Stimulated activated CD4-positive, alpha-beta T cell treated with anti-CD3 and anti-CD28 coated beads, Interleukin-1b, Interleukin-23, amount 100 ng/mL, for 48 hours (primary cell): ENCODE results near the gene ZNF532.
"Not testable (repeated sequence)": the region's sequence is repeated elsewhere in the genome, so short reads cannot be mapped to it uniquely, and the experiment has no call there.

Source experiments
- DNase-seq: peaks from one replicate; pipeline ENCODE4 v3.0.0-alpha.2; 2020

ZNF532 gene

DNA sequence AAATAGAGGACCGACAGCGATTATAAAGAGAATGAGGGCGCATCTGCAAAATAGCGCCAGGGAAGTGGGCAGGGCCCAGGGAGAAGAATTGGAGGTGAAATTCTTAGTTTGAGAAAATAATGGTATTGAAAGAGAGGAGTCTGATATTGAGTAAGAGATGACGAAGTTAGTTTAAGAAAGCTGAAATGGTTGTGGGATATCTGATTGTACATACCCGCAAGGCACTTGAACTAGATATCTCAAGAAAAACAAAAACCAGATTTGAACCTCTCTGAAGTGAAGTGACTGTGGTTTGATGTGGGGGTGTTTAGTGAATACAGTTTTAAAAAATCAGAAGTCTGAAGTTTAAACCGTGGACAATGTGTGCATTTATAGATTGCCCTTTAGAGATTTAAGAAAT, 38.9 kb downstream of the ZNF532 start:
- no peak for DNase-seq

DNA sequence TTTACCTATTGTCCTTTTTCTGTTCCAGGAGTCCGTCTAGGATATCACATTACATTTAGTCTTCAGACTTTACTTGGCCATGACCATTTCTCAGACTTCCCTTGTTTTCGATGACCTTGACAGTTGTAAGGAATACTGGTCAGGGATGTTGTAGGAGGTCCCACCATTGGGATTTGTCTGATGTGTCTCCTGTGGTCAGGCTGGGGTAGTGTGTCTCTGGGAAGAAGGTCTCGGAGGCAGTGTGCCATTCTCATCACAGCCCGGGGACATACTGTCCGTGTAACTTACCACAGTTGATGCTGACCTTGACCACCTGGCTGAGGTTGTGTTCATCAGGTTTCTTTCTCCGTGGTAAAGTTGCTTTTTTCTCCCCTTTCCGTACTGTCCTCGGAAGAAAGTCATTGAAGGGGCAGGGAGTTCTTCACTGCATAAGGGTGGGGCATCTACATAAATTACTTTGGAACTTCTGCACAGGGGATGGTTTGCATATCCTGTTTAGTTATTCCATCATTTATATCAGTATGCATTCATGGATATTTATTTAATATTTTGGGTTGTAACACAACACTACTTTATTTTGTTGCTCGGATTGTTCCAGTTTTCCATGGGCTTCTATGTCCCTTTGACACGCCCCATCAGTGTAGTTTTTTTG, 41.2 kb downstream of the ZNF532 start:
- DNase-seq = no peak

DNA sequence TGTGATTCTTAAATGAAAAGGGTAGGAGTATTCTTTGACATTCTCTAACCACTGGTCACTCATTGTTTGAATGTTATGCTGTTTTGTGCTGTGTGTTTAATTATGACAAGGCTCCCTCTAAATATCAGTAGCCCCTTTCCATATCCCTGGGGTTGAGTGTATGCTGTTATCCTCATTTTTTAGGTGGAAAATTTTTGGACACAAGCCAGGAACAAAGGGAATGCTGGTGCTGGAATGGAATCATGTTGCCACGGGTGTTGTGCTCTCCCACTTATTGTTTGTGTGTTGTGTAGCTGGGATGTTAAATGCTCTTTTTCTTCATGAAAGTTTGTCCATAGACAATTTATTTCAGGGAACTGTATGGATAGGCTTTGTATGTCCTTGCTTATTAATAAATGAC, 43.3 kb downstream of the ZNF532 start:
- DNase-seq = no peak

DNA sequence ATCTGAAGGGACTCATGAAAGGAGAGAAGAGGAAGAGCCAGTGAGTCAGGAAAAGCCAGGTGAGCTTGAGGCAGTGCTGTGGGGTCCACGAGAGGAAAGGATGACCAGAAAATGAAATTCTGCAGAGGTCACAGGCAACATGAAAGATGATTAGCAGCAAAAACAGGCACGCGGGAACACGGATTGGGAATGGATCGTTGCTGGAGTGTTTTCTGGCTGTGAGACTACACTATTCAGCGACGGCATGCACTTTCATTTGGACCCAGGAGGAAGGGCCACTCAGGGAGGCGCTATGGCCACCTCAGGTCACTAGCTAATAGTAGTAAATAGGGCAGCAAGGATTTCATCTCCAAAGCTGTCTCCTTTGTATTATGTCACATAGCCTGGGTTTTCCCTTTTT, 44.8 kb downstream of the ZNF532 start:
- DNase-seq = no peak

DNA sequence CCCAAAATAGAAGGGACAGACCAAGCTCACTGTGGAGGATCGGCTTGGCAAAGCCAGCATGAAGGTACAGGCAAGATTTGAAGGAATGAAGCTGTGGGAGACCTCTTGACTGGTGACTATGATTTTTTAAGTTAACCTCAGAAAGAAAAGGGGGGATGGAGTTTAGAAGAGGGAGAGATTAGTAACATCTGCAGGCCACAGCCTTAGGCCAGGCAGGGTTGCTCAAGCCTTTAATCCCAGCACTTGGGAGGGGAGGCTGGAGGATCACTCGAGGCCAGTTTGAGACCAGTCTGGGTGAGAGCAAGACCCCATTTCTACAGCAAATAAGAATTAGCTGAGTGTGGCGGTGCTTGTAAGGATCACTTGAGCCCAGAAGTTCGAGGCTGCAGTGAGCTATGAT, 46.6 kb downstream of the ZNF532 start:
- DNase-seq = no peak

DNA sequence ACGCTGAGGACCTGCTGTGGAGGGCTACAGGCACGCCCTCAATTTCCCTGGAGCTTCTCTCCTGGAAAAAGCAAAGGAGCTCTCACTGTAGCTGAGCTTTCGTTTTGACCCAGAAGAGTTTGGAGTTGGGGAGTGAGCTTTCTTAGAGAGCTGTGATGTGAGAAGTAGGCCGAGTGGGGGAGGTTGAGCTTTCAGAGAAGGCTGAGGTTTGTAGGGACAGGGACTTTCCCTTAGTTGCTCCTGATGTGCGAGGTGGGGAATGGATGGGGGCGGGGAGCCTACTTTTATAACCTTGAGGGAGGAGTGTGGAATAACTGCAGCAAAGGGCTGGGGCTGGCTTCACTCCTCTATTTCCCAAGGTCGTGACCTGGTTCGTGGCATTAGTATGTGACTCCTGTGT, 47.1 kb downstream of the ZNF532 start:
- DNase-seq = no peak

DNA sequence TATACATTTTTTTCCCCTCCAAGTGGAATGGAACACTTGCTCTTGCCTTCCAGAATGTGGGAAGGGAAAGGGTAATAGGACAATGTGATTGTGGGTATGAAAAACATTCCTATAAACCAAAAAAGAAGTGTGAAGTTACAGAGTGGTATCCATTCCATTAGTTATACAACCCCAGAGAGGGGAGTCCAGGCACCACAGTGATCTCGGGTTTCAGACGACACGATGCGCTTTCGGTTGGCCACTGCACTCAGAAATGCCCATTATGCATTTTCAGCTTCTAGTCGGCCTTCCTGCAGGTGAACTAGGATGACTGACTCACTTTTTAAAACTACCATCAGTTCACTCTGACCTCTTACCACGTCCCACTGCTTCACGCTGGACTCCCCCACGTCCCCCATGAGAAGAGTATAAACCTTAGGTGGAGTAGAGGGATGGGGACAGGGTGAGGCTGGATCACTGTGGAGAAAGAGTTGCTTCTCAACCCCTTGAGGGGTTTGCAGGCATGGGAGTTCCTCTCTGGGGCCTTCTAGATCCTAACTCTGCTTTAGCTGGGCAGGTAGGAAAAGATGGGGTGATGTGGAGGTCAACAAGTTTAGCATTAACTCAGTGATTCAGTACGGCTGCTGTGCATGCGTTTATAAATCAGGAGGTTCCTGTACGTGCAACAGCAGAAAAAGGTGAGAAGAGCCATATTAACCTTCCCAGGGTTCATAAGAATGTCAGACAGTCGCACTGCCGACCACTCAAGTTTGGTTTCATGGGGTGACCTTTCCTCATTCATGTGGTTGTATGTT, 50.5 kb downstream of the ZNF532 start:
- DNase-seq = no peak

DNA sequence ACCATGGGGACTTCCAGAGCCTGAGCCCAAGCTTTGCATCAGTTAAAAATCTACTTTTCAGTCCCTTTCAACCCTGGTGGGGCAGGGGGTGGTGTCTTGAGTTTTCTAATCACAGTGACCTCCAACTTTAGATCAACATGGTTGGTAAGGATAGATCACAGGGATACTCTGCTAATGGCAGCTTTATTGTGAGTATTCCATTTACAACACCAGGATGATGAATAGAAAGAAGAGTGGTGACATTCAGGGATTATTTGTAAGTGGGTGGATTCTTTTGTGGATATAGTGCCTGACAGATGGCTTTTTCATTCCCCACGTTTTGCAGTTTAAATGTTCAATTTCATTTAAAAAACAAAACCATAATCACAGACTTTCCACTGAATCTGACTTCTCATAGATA, 51.3 kb downstream of the ZNF532 start:
- no peak for DNase-seq

DNA sequence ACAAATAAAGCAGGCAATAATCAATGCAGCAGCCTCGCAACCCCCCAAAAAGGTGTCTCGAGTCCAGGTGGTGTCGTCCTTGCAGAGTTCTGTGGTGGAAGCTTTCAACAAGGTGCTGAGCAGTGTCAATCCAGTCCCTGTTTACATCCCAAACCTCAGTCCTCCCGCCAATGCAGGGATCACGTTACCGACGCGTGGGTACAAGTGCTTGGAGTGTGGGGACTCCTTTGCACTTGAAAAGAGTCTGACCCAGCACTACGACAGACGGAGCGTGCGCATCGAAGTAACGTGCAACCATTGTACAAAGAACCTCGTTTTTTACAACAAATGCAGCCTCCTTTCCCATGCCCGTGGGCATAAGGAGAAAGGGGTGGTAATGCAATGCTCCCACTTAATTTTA, 55.3 kb downstream of the ZNF532 start:
- DNase-seq = not testable (repeated sequence)

DNA sequence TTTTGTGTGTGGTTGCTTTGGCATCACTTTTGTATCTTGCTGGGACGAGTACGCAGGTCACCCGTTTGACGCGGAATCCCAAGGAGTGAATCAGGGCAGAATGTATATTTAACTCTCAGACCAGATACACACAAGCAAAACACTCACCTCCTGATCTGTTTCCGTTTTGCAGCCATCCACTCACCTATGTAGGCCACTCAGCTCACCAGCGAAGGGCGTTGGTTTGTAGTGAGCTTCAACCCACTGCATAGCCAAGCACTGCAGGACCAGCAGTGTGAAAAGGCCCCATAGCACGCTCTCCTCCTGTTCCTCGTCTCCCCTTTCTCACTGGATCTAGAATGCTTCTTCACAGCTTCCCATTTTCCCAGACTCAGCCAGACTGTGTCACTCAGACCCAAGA, 58.3 kb downstream of the ZNF532 start:
- no peak for DNase-seq

DNA sequence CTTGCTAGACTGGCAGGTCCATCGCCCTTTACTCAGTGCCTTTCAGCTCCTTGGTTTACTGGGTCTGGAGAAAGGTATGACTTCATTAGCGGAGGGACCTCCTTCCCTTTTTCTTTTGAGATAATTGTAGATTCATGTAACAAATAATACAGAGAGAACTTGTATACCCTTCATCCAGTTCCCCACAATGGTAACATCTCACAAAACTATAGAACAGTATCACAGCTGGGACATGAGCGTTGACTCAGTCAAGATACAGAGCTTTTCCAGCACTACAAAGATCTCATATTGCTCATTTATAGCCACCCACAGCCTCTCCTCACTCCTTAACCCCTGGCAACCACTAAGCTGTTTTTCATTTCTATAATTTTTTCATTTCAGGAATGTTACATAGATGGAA, 59.8 kb downstream of the ZNF532 start:
- no peak for DNase-seq

DNA sequence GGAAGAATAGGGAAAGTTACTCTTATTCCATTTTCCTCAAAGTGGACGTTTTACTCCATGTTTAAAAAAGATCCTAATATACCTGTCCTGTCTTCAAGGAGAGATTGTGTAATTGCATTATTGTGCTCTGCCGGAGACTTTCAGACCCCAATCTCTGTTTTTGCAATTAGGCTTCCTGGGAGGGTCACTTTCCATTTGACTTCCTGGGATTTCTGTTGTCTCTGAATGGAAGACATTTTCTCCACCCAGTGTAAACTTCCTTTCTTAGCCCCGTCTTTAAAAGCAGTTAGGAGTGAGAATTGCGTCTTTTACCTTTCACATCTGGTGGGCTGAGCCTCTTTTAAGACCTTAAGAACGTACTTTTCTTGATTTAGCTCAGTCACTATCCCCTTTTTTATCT, 63.0 kb downstream of the ZNF532 start:
- DNase-seq = no peak

DNA sequence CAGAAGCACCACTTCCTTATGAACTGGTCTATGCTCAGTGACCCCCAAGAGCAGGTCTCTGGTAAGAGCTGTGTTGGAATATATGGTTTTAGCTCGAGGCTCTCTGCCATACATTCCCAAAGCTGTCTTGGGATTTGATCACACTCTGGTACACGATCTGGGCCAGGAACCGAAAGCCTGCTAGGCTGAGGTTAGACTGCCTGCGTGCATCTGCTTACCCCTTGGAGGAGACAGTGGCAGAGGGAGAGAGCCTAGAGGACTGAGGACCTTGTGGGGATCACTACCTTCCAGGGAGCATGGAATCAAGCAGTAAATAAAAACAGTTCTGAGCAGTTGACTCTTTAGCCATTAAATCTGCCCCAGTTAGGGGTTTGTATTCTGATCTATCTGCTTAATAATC, 63.7 kb downstream of the ZNF532 start:
- DNase-seq = no peak

DNA sequence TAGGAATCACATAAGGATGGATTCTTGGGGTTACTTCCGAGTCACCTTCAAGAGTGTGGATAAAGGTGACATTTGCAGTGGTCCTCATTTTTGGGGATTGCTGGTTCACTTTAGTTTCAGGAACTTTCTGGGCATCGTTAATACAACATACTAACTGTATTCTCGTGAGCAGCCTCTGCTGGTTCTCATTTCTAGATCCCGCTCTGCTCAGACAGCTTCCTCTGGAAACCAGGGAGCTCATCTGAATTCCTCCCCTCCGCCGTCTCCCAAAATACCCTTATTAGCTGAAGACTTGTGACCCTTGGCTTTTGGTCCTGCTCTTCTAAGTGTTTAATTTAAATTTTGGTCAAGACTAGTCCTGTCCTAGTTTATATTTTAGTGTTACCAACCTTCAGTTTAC, 64.5 kb downstream of the ZNF532 start:
- no peak for DNase-seq

DNA sequence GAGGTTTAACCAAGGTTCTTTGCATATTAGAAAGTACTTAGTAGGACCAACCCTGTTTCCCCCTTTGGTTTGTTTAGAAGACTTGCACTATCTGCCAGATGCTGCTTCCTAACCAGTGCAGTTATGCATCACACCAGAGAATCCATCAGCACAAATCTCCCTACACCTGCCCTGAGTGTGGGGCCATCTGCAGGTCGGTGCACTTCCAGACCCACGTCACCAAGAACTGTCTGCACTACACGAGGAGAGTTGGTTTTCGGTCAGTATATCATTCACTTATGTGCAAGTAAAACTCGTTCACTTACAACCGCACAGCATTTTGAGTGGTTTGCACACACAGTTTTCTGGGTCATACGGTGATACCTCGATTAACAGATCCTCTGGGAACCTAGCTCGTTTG, 69.7 kb downstream of the ZNF532 start:
- no peak for DNase-seq

DNA sequence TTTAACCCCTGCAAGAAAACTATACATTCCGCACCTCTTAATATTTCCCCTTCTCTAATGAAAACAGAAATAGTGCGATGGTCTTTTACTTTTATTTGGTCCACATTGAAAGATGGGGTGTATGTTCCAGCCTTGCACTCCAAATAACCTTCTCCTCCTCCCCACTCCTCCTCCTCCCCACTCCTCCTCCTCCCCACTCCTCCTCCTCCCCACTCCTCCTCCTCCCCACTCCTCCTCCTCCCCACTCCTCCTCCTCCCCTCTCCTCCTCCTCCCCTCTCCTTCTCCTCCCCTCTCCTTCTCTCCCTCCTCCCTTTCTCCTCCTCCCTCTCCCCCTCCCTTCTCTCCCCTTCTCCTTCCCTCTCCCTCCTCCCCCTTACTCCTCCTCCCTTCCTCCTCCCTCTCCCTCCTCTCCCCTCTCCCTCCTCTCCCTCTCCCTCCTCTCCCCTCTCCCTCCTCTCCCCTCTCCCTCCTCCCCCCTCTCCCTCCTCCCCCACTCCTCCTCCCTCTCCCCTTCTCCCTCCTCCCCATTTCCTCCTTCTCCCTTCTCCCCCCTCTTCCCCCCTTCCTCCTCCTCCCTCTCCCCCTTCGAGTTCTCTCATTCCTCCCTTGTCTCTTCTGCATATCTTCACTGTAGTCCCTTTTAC, 70.4 kb downstream of the ZNF532 start:
- no peak for DNase-seq

DNA sequence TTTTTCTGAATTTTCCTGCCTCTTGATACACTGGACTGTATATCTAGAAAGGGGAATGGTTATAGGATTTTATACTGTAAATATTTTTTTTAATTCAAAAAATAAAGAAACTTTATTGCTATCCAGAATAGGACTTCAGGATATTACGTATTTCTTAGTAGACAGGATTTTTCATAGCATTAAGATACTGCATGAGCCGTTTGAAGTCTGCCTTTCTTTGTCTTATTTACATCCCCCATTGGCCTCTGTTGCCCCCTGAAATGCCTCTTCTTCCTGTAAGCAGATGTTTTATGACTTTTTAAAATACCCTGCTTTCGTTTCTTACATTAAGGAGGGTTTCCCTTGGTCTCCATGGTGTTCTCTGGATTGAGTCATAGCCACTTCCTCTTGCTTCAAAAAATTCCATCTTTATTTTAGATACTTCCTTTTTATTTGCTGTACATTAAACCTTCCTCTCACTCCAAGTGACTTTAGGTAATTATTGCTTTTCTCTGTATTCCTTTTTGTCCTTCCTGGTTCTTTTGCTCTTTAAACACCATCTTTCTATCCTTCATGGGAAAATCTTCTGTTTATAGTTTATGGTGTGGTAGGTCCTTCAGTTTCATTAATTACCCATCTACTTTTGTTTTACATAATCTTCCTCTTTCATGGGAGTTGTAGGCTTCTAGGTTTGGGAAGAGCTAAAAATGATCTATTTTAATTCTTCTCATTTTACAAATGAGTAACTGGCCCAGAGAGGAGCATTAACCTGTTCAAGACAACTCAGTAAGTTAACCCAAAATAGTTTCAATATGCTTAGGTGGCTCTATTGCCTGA, 72.6 kb downstream of the ZNF532 start:
- no peak for DNase-seq

DNA sequence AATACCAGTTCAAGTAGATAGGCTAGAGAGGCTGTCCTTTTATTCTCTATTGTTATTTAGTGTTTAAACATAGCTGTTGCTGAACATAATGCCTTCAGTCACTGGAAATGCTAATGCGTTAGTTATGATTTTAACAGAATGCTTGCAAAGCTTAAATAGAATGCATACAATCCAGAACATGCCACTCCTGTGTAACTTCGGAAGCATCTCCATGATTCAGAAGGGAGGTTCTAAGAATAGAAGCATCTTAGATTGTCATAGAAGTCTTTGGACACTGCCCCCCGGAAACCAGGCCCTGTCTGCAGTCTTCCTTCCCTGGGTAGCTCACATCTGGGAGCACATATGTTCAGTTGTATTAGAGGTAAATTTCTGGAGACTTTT, 73.2 kb downstream of the ZNF532 start:
- no peak for DNase-seq

DNA sequence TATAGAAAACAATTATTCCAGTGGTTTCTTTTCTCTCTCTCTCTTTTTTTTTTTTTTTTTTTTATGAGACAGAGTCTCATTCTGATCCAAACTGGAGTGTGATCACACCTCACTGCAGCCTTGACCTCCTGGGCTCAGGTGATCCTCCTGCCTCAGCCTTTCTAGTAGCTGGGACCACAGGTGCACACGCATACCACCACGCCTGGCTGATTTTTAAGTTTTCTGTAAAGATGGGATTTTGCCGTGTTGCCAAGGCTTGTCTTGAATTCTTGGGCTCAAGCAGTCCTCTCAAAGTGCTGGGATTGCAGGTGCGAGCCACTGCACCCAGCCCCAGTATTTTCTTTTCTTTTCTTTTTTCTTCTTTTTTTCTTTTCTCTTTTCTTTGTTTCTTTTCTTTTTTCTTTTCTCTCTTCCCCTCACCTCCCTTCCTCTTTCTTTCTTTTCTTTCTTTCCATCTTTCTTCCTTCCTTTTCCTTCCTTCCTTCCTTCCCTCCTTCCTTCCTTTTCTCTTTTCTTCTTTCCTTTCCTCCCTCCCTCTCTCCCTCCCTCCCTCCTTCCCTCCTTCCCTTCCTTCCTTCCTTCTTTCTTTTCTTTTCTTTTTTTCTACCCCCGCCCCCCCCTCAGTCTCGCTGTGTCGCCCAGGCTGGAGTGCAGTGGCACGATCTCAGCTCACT, 76.9 kb downstream of the ZNF532 start:
- DNase-seq = no peak

DNA sequence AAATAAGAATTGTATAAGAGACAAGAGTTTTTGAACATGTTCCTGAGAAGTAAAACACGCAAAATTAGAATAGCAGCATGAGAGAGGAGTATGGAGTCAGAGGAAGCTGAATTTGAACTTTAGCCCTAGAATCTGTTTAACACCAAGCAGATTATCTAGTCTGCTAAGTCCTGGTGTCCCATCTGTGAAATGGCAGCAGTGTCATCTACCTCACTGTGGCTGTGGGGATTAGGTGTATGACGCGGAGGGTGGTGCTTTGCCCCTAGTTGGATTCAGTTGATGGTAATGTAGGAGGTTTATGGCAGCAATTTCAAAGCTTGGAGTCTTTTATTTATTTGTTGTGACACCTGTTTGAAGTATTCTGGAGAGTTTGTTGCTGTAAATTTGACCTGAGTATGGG, 79.2 kb downstream of the ZNF532 start:
- DNase-seq = no peak

DNA sequence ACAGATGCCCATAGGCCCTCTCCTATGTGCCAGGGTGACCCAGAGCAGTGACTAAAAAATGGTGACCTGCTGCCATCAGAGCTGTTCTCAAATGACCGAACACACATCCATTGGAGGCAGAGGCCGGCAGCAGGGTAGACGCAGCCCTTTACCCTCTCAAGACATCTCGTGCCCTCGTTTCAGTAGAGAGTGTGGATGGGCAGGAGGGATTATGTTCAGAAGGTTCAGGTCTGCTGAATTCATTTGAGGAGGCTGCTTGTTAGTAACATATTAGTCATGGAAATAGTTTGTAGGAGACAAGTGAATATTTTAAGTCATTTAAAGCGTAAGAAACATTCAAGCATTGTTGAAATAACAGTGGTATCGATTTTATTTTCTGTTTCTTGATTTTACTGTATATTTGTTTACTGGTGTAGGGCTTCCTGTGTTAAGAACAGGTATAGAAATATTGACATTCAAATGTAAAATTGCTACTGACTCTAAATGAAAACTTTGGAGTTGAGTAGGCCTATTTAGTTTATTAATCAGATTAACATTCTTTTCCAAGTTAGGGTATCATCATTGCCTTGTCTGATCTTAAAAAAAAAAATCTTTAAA, 82.6 kb downstream of the ZNF532 start:
- DNase-seq = no peak

DNA sequence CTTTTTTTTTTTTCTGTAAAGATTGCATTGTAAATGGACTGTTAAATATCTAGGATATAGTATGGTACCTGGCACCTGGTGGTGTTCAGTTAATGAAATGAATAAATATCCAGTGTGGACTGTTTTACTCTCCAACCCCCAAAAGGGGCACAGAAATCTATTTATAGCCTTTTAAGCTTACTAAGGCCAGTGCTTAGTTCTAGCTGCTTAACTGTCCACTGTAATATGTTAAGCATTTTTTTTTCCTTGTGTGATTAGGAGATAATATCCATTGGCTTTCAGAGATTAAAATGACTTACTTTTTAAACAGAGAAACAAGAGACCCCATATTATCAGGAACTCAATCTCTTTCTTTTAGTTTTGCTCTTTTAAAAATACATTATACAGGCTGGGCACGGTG, 84.4 kb downstream of the ZNF532 start:
- no peak for DNase-seq
